K562 (cell line): ENCODE data around the gene COASY. TPM values are rescaled to one million over a fixed set of nuclear protein-coding genes. Genes with fewer than 3 reads are reported as not detected.
A peak's percentile ranks its signal among the peaks of the same experiment; 100 is the strongest.

ENCODE experiments used
- ATAC-seq: fragments of 200-7000 bp; cut with Tn5 transposase; 3 replicates; pipeline ENCODE4 v1.9.1; 2020; ENCODE audit warnings: moderate library complexity
- BruUV-seq: library from RNA; stranded (reverse); fragments of 400-500 nt; replicated peaks from 2 replicates; lab custom pipeline; 2021; lab: Mats Ljungman, UMichigan
- CTCF ChIA-PET: fragments of 300-600 bp; formaldehyde crosslinking; extraction: SDS; loops from one replicate; lab custom pipeline; 2021; ENCODE audit warnings: low intra/inter-chr PET ratio; lab: Yijun Ruan, JAX
- POLR2A ChIA-PET: fragments of 300-600, 350-650 bp; sonication (Branson Sonifier 250); formaldehyde crosslinking; extraction: SDS; loops from one replicate; lab custom pipeline; 2021; ENCODE audit warnings: antibody characterized with exemption, inconsistent platforms; lab: Yijun Ruan, JAX
- DNase-seq, 4 experiments: peaks; one replicate each; pipeline versions ENCODE4 v3.0.0 to v3.0.0-alpha.2; 2011 to 2018; ENCODE audit warnings: low spot score in 3 of 4, mixed read lengths in 3 of 4; ENCODE audit errors: extremely low read depth in 1 of 4
- FAIRE-seq: peaks from 2 replicates; lab custom pipeline; 2011; peaks lifted over from hg19 to GRCh38; lab: Jason Lieb, UNC
- H2AFZ ChIP-seq: 2 replicates; pipeline ENCODE4 v1.6.0; 2011; ENCODE audit warnings: low read depth, low read length, control low read depth, inconsistent platforms
- H3K27ac ChIP-seq: fragments of 200-600 bp; 3 replicates; pipeline ENCODE4 v1.8.0; 2011; ENCODE audit warnings: low read depth, mild to moderate bottlenecking, control low read depth, inconsistent platforms, low read length, moderate library complexity, mixed read lengths; ENCODE audit errors: extremely low read depth
- H3K27me3 ChIP-seq, 2 experiments: fragments of 300-600 bp in 1 of 2; 2 replicates in 1 of 2; 3 replicates in 1 of 2; pipeline versions ENCODE4 v1.6.0 to v1.8.0; 2011; ENCODE audit warnings: inconsistent platforms in 2 of 2, low read length in 2 of 2, mild to moderate bottlenecking in 1 of 2, mixed read lengths in 1 of 2, moderate library complexity in 1 of 2; ENCODE audit not compliant: control insufficient read depth in 2 of 2, insufficient read depth in 2 of 2
- H3K36me3 ChIP-seq: fragments of 300-600 bp; 3 replicates; pipeline ENCODE4 v1.8.0; 2011; ENCODE audit warnings: mild to moderate bottlenecking, low read length, inconsistent platforms; ENCODE audit not compliant: control insufficient read depth, insufficient read depth
- H3K4me1 ChIP-seq, 2 experiments: fragments of 200-600 bp in 1 of 2; replicated peaks in 1 of 2; 2 replicates in 1 of 2; 3 replicates in 1 of 2; pipeline versions ENCODE4 v1.5.1 to v1.8.0; 2011; ENCODE audit warnings: inconsistent platforms in 2 of 2, low read length in 2 of 2, mild to moderate bottlenecking in 1 of 2, mixed read lengths in 1 of 2, moderate library complexity in 1 of 2; ENCODE audit not compliant: control insufficient read depth in 2 of 2, insufficient read depth in 2 of 2
- H3K4me2 ChIP-seq: 2 replicates; pipeline ENCODE4 v1.6.1; 2011; ENCODE audit warnings: low read length, control low read depth, inconsistent platforms, mixed read lengths; ENCODE audit not compliant: insufficient read depth
- H3K4me3 ChIP-seq: fragments of 200-600 bp; sonication (generic), shearing (Covaris generic); 2 replicates; pipeline ENCODE4 v1.5.1; 2016; ENCODE audit warnings: control low read depth, inconsistent platforms
- H3K79me2 ChIP-seq: fragments of 200-600 bp; 3 replicates; pipeline ENCODE4 v1.8.0; 2011; ENCODE audit warnings: low read length, inconsistent platforms; ENCODE audit not compliant: control insufficient read depth, insufficient read depth
- H3K9ac ChIP-seq, 2 experiments: 2 replicates each; pipeline versions ENCODE4 v1.6.0 to v1.6.1; 2011; ENCODE audit warnings: low read depth in 2 of 2, low read length in 2 of 2, control low read depth in 1 of 2, inconsistent platforms in 1 of 2, mild to moderate bottlenecking in 1 of 2, mixed read lengths in 1 of 2; ENCODE audit not compliant: insufficient read depth in 1 of 2
- H3K9me1 ChIP-seq: one replicate; pipeline ENCODE4 v1.6.0; 2011; ENCODE audit warnings: inconsistent platforms, mild to moderate bottlenecking, low read length, moderate library complexity; ENCODE audit not compliant: control insufficient read depth, insufficient read depth
- H3K9me3 ChIP-seq: replicated peaks from 2 replicates; pipeline ENCODE4 v1.5.1; 2011; ENCODE audit warnings: low read depth, low read length, inconsistent platforms; ENCODE audit not compliant: control insufficient read depth, insufficient read depth
- H4K20me1 ChIP-seq: replicated peaks from 2 replicates; pipeline ENCODE4 v1.6.1; 2011; ENCODE audit warnings: low read length, inconsistent platforms, mixed read lengths; ENCODE audit not compliant: control insufficient read depth, insufficient read depth
- DEAF1 ChIP-seq: fragments of 450-650 bp; formaldehyde crosslinking; IDR thresholded peaks from 2 replicates; pipeline ENCODE4 v1.4.0; 2020; ENCODE audit warnings: mild to moderate bottlenecking, moderate library complexity
- ETV6 ChIP-seq, 3 experiments: fragments of 150-350 bp in 1 of 3; sonication (generic) in 1 of 3; formaldehyde crosslinking in 1 of 3; IDR thresholded peaks; 2 replicates each; pipeline versions ENCODE4 v1.6.1 to v1.8.0; 2014 to 2022; ENCODE audit warnings: borderline replicate concordance in 2 of 3, low read depth in 2 of 3, antibody characterized with exemption in 1 of 3, low read length in 1 of 3, mild to moderate bottlenecking in 1 of 3, missing genetic modification reagents in 1 of 3
- HNRNPL ChIP-seq: fragments of 200-400 bp; formaldehyde crosslinking; IDR thresholded peaks from 2 replicates; pipeline ENCODE4 v1.6.1; 2017; ENCODE audit warnings: low read depth, mild to moderate bottlenecking, low read length
- ILK ChIP-seq: fragments of 450-650 bp; IDR thresholded peaks from 2 replicates; pipeline ENCODE4 v1.6.1; 2016; ENCODE audit warnings: missing genetic modification characterization, low read depth, mild to moderate bottlenecking, missing compliant biosample characterization, moderate library complexity, borderline replicate concordance
- KLF10 ChIP-seq: fragments of 250-450 bp; sonication (Bioruptor Pico); IDR thresholded peaks from 2 replicates; pipeline ENCODE4 v1.6.1; 2021; ENCODE audit warnings: matching md5 sums
- MAX ChIP-seq: sonication (generic); formaldehyde crosslinking; IDR thresholded peaks from 2 replicates; pipeline ENCODE4 v1.9.0; 2022; ENCODE audit warnings: mild to moderate bottlenecking, missing genetic modification reagents
- NFYB ChIP-seq: IDR thresholded peaks from 2 replicates; pipeline ENCODE4 v1.6.1; 2011; ENCODE audit warnings: mild to moderate bottlenecking, moderate library complexity; ENCODE audit not compliant: insufficient read length; ENCODE audit errors: extremely low read depth
- PTTG1 ChIP-seq: fragments of 450-650 bp; IDR thresholded peaks from 2 replicates; pipeline ENCODE4 v1.6.1; 2016; ENCODE audit warnings: low read depth, mild to moderate bottlenecking, missing genetic modification characterization, missing compliant biosample characterization
- SMARCC2 ChIP-seq: fragments of 450-650 bp; IDR thresholded peaks from 2 replicates; pipeline ENCODE4 v1.6.1; 2017; ENCODE audit warnings: antibody characterized with exemption, moderate library complexity, mild to moderate bottlenecking, low read depth
- TEAD4 ChIP-seq, 2 experiments: sonication (generic) in 1 of 2; formaldehyde crosslinking in 1 of 2; IDR thresholded peaks; 2 replicates each; pipeline versions ENCODE4 v1.6.1 to v1.8.0; 2012 to 2022; ENCODE audit warnings: borderline replicate concordance in 1 of 2, inconsistent platforms in 1 of 2, low read length in 1 of 2, mild to moderate bottlenecking in 1 of 2, missing genetic modification reagents in 1 of 2
- THRAP3 ChIP-seq: fragments of 450-650 bp; IDR thresholded peaks from 2 replicates; pipeline ENCODE4 v1.6.1; 2016; ENCODE audit warnings: mild to moderate bottlenecking, inconsistent platforms, borderline replicate concordance
- ZBTB8A ChIP-seq: fragments of 450-650 bp; IDR thresholded peaks from 2 replicates; pipeline ENCODE4 v1.6.1; 2018; ENCODE audit warnings: mild to moderate bottlenecking, moderate library complexity; ENCODE audit not compliant: partially characterized antibody
- ZNF140 ChIP-seq: fragments of 250-450 bp; sonication (Bioruptor Pico); IDR thresholded peaks from 2 replicates; pipeline ENCODE4 v1.8.0; 2021; ENCODE audit warnings: moderate library complexity, mild to moderate bottlenecking, inconsistent platforms
- ZNF551 ChIP-seq: fragments of 250-450 bp; sonication (Bioruptor Pico); IDR thresholded peaks from 2 replicates; pipeline ENCODE4 v1.5.0; 2021; ENCODE audit warnings: mild to moderate bottlenecking, moderate library complexity
- ZNF778 ChIP-seq: fragments of 450-650 bp; formaldehyde crosslinking; IDR thresholded peaks from 2 replicates; pipeline ENCODE4 v1.4.0; 2020; ENCODE audit warnings: mild to moderate bottlenecking, moderate library complexity
- WGBS: fragments of 100-300 bp; shearing (Covaris generic); methylation state at CpG from one replicate; pipeline ENCODE4 v1.1.6; 2016; ENCODE audit warnings: low coverage, mixed read lengths; ENCODE audit not compliant: insufficient coverage; ENCODE audit errors: missing lambda C conversion rate; 5-methylcytosine and 5-hydroxymethylcytosine counted together
- in situ Hi-C: fragments of 300-500 bp; cut with MboI; formaldehyde crosslinking; loops from 4 replicates; pipeline ENCODE4 v1.15.0; 2018; ENCODE audit warnings: inconsistent platforms, mixed read lengths
- intact Hi-C: fragments of 100-400 bp; cut with micrococcal nuclease; formaldehyde crosslinking; loops from 2 replicates; pipeline ENCODE4 v1.14.2; 2022
- polyA plus RNA-seq, 8 experiments: library from polyadenylated mRNA; depleted of rRNA in 4 of 8; stranded (reverse) in 5 of 8; unstranded in 3 of 8; fragments of >200 nt; fragmentation: Nextera tagmentation in 2 of 8; fragmentation: Illumina TruSeq in 1 of 8; extraction: Ambion mirVana in 2 of 8; extraction: Trizol in 1 of 8; gene quantifications; 2 replicates each; pipeline versions ENCODE4 v1.2.1 to v1.2.3, GENCODE V29; 2011 to 2014; ENCODE audit warnings: inconsistent platforms in 1 of 8, missing spikeins in 1 of 8
- total RNA-seq, 7 experiments: library from RNA; depleted of rRNA in 6 of 7; stranded (reverse); fragments of >200 nt in 6 of 7; fragmentation: Illumina TruSeq in 2 of 7; extraction: Trizol in 2 of 7; gene quantifications; 2 replicates each; pipeline versions ENCODE4 v1.2.1 to v1.2.3, GENCODE V29; 2011 to 2021; ENCODE audit warnings: low replicate concordance in 1 of 7
- TF ChIP-seq, protein P1 (sequence below): fragments of 450-650 bp; formaldehyde crosslinking; IDR thresholded peaks from 2 replicates; pipeline ENCODE4 v1.4.0; 2022; ENCODE audit warnings: missing genetic modification characterization
- TF ChIP-seq, protein P2 (sequence below): fragments of 450-650 bp; IDR thresholded peaks from 2 replicates; pipeline ENCODE4 v1.6.1; 2016; ENCODE audit warnings: missing biosample characterization, missing genetic modification characterization

Gene COASY
- total and polyA plus RNA-seq, 9 of the 15 experiments (the other 6 are each of a cell fraction or from before 2014, with no cell fraction given), result 25.4 to 175 (median 62.3) TPM

- WGBS, result 88% methylated on average over 15 of the region's 16 CpGs
- Histone ChIP-seq H3K27ac (peak overlapping the region; percentile 89; the same call in 2 of the 3 replicates), H3K4me2 (peak overlapping the region; percentile 88; the same call in 1 of the 2 replicates), H3K27me3 (no peaks in the 10 kb centered on the region), H3K4me1 (peaks cover 37 to 69% of the 10 kb centered on the region in 2 experiments), H3K36me3 (peaks cover 66% of the 10 kb centered on the region), H2AFZ (no peak overlapping the region), H3K79me2 (peaks cover 68% of the 10 kb centered on the region), H3K4me3 (no peak overlapping the region), H3K9me1 (no peaks in the 10 kb centered on the region)
- POLR2A ChIA-PET, result interaction anchor here (0.6 to 8.3 kb wide), 5 partner anchors 12 to 428 kb away, joined by 3 to 58 read pairs (median 4); partner anchors contain the start of gene PSMC3IP
- intact Hi-C loops (no loop called here), in situ Hi-C loops (no loop called here)
- ATAC-seq, result no peak
- BruUV-seq, result TSS peak; percentile 9
- TF ChIP-seq TEAD4 (IDR thresholded peaks at IDR 0.05; ENCODE audit: low read length) (no peak), TEAD4 (CRISPR knock-in tag; IDR thresholded peaks at IDR 0.05; ENCODE audit: borderline replicate concordance) (no peak), DEAF1 (CRISPR knock-in tag) (no peak), ZNF778 (CRISPR knock-in tag) (no peak), ZNF140 (CRISPR knock-in tag) (no peak), KLF10 (CRISPR knock-in tag) (no peak), MAX (CRISPR knock-in tag) (no peak), ETV6 (IDR thresholded peaks at IDR 0.05; ENCODE audit: borderline replicate concordance in 1 of 2, low read depth in 2 of 2, low read length in 1 of 2) (no peak), ETV6 (CRISPR knock-in tag; IDR thresholded peaks at IDR 0.05; ENCODE audit: borderline replicate concordance) (no peak), PTTG1 (tag) (no peak), HNRNPL (no peak), ZBTB8A (no peak), THRAP3 (no peak), ILK (no peak), NFYB (no peak), SMARCC2 (no peak), ZNF551 (CRISPR knock-in tag) (no peak)
- TF ChIP-seq, protein P1, sequence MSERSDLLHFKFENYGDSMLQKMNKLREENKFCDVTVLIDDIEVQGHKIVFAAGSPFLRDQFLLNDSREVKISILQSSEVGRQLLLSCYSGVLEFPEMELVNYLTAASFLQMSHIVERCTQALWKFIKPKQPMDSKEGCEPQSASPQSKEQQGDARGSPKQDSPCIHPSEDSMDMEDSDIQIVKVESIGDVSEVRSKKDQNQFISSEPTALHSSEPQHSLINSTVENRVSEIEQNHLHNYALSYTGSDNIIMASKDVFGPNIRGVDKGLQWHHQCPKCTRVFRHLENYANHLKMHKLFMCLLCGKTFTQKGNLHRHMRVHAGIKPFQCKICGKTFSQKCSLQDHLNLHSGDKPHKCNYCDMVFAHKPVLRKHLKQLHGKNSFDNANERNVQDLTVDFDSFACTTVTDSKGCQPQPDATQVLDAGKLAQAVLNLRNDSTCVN, result no peak
- TF ChIP-seq, protein P2, sequence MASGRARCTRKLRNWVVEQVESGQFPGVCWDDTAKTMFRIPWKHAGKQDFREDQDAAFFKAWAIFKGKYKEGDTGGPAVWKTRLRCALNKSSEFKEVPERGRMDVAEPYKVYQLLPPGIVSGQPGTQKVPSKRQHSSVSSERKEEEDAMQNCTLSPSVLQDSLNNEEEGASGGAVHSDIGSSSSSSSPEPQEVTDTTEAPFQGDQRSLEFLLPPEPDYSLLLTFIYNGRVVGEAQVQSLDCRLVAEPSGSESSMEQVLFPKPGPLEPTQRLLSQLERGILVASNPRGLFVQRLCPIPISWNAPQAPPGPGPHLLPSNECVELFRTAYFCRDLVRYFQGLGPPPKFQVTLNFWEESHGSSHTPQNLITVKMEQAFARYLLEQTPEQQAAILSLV (tag), result no peak
- TF ChIP-seq, all 486 proteins: peak for 0
- FAIRE-seq (no peak), DNase-seq (no peak)
- CTCF ChIA-PET, result no interaction called here
- H3K9ac ChIP-seq, result peak overlapping the region in 1 of 2 experiments; percentile 96; a peak in 3 of 4 replicates
- no peaks in the 10 kb centered on the region for H3K9me3 ChIP-seq
- H4K20me1 ChIP-seq, result no peaks in the 10 kb centered on the region
These were observed 3.7 kb downstream of the COASY start for GRCh38 chr17:42565523-42566214.
